Measurements from ENCODE around the gene F3.

Gene F3

GRCh38 chr1:94541246-94542087 lies at the start of gene F3:
Gene F3 (minus strand): TSS chr1:94541759. CDS start chr1:94541636, 123 bp downstream.
- TF ChIP-seq, protein P1, sequence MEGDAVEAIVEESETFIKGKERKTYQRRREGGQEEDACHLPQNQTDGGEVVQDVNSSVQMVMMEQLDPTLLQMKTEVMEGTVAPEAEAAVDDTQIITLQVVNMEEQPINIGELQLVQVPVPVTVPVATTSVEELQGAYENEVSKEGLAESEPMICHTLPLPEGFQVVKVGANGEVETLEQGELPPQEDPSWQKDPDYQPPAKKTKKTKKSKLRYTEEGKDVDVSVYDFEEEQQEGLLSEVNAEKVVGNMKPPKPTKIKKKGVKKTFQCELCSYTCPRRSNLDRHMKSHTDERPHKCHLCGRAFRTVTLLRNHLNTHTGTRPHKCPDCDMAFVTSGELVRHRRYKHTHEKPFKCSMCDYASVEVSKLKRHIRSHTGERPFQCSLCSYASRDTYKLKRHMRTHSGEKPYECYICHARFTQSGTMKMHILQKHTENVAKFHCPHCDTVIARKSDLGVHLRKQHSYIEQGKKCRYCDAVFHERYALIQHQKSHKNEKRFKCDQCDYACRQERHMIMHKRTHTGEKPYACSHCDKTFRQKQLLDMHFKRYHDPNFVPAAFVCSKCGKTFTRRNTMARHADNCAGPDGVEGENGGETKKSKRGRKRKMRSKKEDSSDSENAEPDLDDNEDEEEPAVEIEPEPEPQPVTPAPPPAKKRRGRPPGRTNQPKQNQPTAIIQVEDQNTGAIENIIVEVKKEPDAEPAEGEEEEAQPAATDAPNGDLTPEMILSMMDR (IDR thresholded peaks at IDR 0.05; ENCODE audit: borderline replicate concordance, insufficient read depth, low read depth, low read length), result no peak
- H3K4me3 ChIP-seq (ENCODE audit: low read depth, low read length), result peak within 1 kb of the TSS; percentile 38

GRCh38 chr1:94590203-94591137 lies 48.9 kb upstream of the F3 start:
- no peak overlapping the region for H3K4me3 ChIP-seq (ENCODE audit: low read depth, low read length)
- TF ChIP-seq, protein P1 (IDR thresholded peaks at IDR 0.05; ENCODE audit: borderline replicate concordance, insufficient read depth, low read depth, low read length), result no peak

DNA sequence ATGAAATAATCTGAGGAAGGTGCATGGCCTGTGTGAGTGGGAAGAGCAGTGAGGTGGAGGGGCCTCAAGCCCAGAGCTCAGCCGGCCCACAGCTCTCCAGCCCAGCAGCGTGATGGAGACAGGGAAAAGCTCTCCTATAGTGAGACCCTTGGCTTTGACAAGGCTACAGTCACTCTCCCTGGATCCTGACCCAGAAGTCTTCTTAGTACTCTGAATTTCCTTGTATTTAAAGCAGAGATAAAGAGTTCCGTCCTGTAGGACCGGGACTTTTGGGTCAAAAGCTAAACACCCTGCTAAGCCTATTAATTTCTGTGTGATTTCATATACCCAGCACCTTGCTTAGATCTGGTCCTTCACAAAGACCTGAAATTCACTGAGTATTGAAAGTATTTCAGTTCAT lies 48.2 kb upstream of the F3 start:
- no peak overlapping the region for H3K4me3 ChIP-seq (ENCODE audit: low read depth, low read length)
- TF ChIP-seq, protein P1 (IDR thresholded peaks at IDR 0.05; ENCODE audit: borderline replicate concordance, insufficient read depth, low read depth, low read length), result no peak

- H3K4me3 ChIP-seq (ENCODE audit: low read depth, low read length), result no peak overlapping the region
- TF ChIP-seq, protein P1 (IDR thresholded peaks at IDR 0.05; ENCODE audit: borderline replicate concordance, insufficient read depth, low read depth, low read length), result no peak
Measured at GRCh38 chr1:94582565-94582964, 41.0 kb upstream of the F3 start.

DNA sequence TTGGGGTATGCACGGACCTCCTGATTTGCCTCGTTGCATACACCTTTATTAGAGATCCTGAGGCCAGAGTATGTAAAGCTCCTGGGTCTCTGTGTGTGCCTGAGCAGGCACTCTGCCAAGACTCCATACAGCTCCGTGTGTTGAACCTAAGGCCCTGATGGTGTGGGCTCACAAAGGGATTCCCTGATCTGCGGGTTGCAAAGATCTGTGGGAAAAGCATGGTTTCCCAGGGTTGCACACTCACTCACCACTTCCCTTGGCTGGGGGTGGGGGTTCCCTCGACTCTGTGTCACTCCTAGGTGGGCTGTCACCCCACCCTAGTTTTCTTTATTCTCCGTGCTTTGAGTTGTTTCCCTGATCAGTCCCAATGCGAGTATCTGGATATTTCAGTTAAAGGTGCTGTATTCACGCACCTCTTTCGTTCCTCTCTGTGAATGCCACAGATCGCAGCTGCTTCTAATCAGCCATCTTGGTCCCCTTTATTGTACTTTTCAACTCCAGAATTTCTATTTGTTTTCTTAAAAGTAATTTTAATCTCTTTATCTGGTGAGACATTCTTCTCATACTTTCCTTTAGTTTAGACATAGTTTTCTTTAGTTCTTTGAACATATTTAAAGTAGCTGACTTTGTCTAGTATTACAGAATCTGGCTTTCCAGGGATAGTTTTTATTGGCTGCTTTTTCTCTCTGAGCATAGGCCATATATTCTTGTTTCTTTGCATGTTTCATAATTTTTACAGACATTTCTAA lies 39.0 kb upstream of the F3 start:
- TF ChIP-seq, protein P1 (IDR thresholded peaks at IDR 0.05; ENCODE audit: borderline replicate concordance, insufficient read depth, low read depth, low read length), result no peak
- H3K4me3 ChIP-seq (ENCODE audit: low read depth, low read length), result no peak overlapping the region

- no peak overlapping the region for H3K4me3 ChIP-seq (ENCODE audit: low read depth, low read length)
- TF ChIP-seq, protein P1 (IDR thresholded peaks at IDR 0.05; ENCODE audit: borderline replicate concordance, insufficient read depth, low read depth, low read length), result no peak
Measured at GRCh38 chr1:94579876-94580294, 38.3 kb upstream of the F3 start.

Data from GM12875 (cell line).